ENCODE measurements around the gene RALGPS1. TPM values are rescaled to one million over a fixed set of nuclear protein-coding genes. Genes with fewer than 3 reads are reported as not detected.

The RALGPS1 gene
- total and polyA plus RNA-seq, 2 donors (not counting 1 experiment from before 2014, with no cell fraction given): 2.0 to 5.9 TPM

GRCh38 chr9:127109212-127109711 is 194.7 kb downstream of the RALGPS1 start:
- H3K4me2 ChIP-seq (ENCODE audit: extremely low read depth, insufficient read depth, low read length): no peak overlapping the region
- TF ChIP-seq EZH2 (IDR thresholded peaks at IDR 0.05; ENCODE audit: low read length, missing control alignments) (no peak), CTCF (conservative IDR thresholded peaks at IDR 0.05 in 1 of 2, IDR thresholded peaks at IDR 0.05 in 1 of 2; ENCODE audit: low read depth in 1 of 2, low read length in 2 of 2) (no peak)

GRCh38 chr9:127112056-127112455 is 197.5 kb downstream of the RALGPS1 start:
- H3K4me3 ChIP-seq (replicated peaks in 1 of 4; ENCODE audit: control extremely low read depth in 1 of 4, insufficient read depth in 1 of 4, low read depth in 3 of 4, low read length in 4 of 4): no peak overlapping the region
- H3K79me2 ChIP-seq (ENCODE audit: control insufficient read depth, insufficient read depth, low read length): no peaks in the 10 kb centered on the region
- no peak for DNase-seq (ENCODE audit: low read depth in 2 of 2)
- H3K4me2 ChIP-seq (ENCODE audit: extremely low read depth, insufficient read depth, low read length): no peak overlapping the region
- H4K20me1 ChIP-seq (ENCODE audit: control insufficient read depth, extremely low read depth, insufficient read depth, low read length): no peaks in the 10 kb centered on the region
- no peaks in the 10 kb centered on the region for H3K27me3 ChIP-seq (ENCODE audit: control insufficient read depth, insufficient read depth, low read length)
- peaks cover 4% of the 10 kb centered on the region for H3K4me1 ChIP-seq (ENCODE audit: control insufficient read depth, extremely low read depth, insufficient read depth, low read length)
- no peak overlapping the region for H3K9ac ChIP-seq (ENCODE audit: insufficient read depth, low read length)
- no peak overlapping the region for H2AFZ ChIP-seq (ENCODE audit: low read length)
- no peaks in the 10 kb centered on the region for H3K9me3 ChIP-seq (ENCODE audit: control insufficient read depth, insufficient read depth, low read depth, low read length)
- peaks cover 11% of the 10 kb centered on the region for H3K36me3 ChIP-seq (ENCODE audit: control insufficient read depth, insufficient read depth, low read length)
- no peak overlapping the region for H3K27ac ChIP-seq (ENCODE audit: insufficient read depth, low read length)
- no peak for TF ChIP-seq CTCF (conservative IDR thresholded peaks at IDR 0.05 in 1 of 2, IDR thresholded peaks at IDR 0.05 in 1 of 2; ENCODE audit: low read depth in 1 of 2, low read length in 2 of 2)
- TF ChIP-seq EZH2 (IDR thresholded peaks at IDR 0.05; ENCODE audit: low read length, missing control alignments): no peak

More at GRCh38 chr9:127109212-127109711, 194.7 kb downstream of the RALGPS1 start:
- Histone ChIP-seq H3K4me3 (replicated peaks in 1 of 4; ENCODE audit: control extremely low read depth in 1 of 4, insufficient read depth in 1 of 4, low read depth in 3 of 4, low read length in 4 of 4) (no peak overlapping the region), H2AFZ (ENCODE audit: low read length) (no peak overlapping the region), H3K27me3 (ENCODE audit: control insufficient read depth, insufficient read depth, low read length) (no peaks in the 10 kb centered on the region), H3K9ac (ENCODE audit: insufficient read depth, low read length) (no peak overlapping the region), H4K20me1 (ENCODE audit: control insufficient read depth, extremely low read depth, insufficient read depth, low read length) (no peaks in the 10 kb centered on the region), H3K9me3 (ENCODE audit: control insufficient read depth, insufficient read depth, low read depth, low read length) (no peaks in the 10 kb centered on the region), H3K36me3 (ENCODE audit: control insufficient read depth, insufficient read depth, low read length) (peaks cover 20% of the 10 kb centered on the region), H3K27ac (ENCODE audit: insufficient read depth, low read length) (no peak overlapping the region), H3K4me1 (ENCODE audit: control insufficient read depth, extremely low read depth, insufficient read depth, low read length) (peaks cover 4% of the 10 kb centered on the region), H3K79me2 (ENCODE audit: control insufficient read depth, insufficient read depth, low read length) (no peaks in the 10 kb centered on the region)
- no peak for DNase-seq (ENCODE audit: low read depth in 2 of 2)

GRCh38 chr9:127112735-127113161 is 198.2 kb downstream of the RALGPS1 start:
- no peaks in the 10 kb centered on the region for H4K20me1 ChIP-seq (ENCODE audit: control insufficient read depth, extremely low read depth, insufficient read depth, low read length)
- DNase-seq (ENCODE audit: low read depth in 2 of 2): no peak
- H3K4me2 ChIP-seq (ENCODE audit: extremely low read depth, insufficient read depth, low read length): no peak overlapping the region
- no peak overlapping the region for H3K27ac ChIP-seq (ENCODE audit: insufficient read depth, low read length)
- H3K9ac ChIP-seq (ENCODE audit: insufficient read depth, low read length): no peak overlapping the region
- no peak overlapping the region for H2AFZ ChIP-seq (ENCODE audit: low read length)
- H3K79me2 ChIP-seq (ENCODE audit: control insufficient read depth, insufficient read depth, low read length): no peaks in the 10 kb centered on the region
- peaks cover 6% of the 10 kb centered on the region for H3K36me3 ChIP-seq (ENCODE audit: control insufficient read depth, insufficient read depth, low read length)
- no peaks in the 10 kb centered on the region for H3K27me3 ChIP-seq (ENCODE audit: control insufficient read depth, insufficient read depth, low read length)
- H3K4me1 ChIP-seq (ENCODE audit: control insufficient read depth, extremely low read depth, insufficient read depth, low read length): peaks cover 4% of the 10 kb centered on the region
- TF ChIP-seq CTCF (conservative IDR thresholded peaks at IDR 0.05 in 1 of 2, IDR thresholded peaks at IDR 0.05 in 1 of 2; ENCODE audit: low read depth in 1 of 2, low read length in 2 of 2) (no peak), EZH2 (IDR thresholded peaks at IDR 0.05; ENCODE audit: low read length, missing control alignments) (no peak)
- no peaks in the 10 kb centered on the region for H3K9me3 ChIP-seq (ENCODE audit: control insufficient read depth, insufficient read depth, low read depth, low read length)
- no peak overlapping the region for H3K4me3 ChIP-seq (replicated peaks in 1 of 4; ENCODE audit: control extremely low read depth in 1 of 4, insufficient read depth in 1 of 4, low read depth in 3 of 4, low read length in 4 of 4)

Data from fibroblast of lung (primary cell).